Activated CD4-positive, alpha-beta T cell treated with anti-CD3 and anti-CD28 coated beads, Interleukin-10, Interleukin-2, amounts not matched to agents 100 ng/mL and 50 ng/mL, durations not matched to agents 16 hours and 8 hours (primary cell): Measurements from ENCODE around the gene NABP1.

Source experiments
- DNase-seq: peaks from one replicate; pipeline ENCODE4 v3.0.0-alpha.2; 2020

Gene NABP1

DNA sequence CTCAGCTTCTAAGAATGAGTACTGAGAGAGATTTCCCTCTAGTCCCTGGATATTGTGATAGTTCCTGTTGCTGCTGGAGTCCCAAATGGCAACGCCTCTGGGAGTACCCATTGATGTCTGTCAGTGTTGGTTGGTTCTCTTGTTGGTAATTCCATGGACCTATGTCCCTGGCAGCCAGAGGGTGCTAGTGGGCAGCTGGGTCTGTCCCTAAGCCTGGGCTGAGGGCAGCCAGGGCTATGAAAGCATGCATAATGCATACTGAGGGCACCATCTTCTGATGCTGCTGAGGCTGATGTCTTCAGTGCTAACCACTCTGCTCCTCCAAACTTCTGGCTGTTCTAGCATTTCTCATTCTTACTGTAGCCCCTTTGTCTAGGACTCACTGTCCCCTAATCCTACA, 35.9 kb downstream of the NABP1 start:
- no peak for DNase-seq

DNA sequence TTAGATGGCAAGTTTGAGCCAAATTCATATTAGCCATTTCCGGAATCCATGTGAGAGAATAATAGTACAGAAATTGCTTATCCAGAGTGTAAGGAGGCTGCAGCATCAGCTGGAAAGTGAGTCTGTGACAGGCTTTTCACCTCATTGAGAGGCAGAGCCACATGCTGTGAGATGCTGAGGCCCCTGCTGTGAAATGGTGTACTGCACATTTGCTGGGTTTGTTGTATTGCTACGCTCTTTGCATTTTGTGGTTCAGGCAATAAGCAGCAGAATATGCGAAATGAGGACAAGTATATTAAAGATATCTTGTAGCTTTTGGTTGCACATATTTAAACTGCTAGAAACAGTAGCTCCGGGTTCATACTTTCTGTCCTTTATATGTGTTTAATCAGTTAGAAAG, 37.0 kb downstream of the NABP1 start:
- no peak for DNase-seq

DNA sequence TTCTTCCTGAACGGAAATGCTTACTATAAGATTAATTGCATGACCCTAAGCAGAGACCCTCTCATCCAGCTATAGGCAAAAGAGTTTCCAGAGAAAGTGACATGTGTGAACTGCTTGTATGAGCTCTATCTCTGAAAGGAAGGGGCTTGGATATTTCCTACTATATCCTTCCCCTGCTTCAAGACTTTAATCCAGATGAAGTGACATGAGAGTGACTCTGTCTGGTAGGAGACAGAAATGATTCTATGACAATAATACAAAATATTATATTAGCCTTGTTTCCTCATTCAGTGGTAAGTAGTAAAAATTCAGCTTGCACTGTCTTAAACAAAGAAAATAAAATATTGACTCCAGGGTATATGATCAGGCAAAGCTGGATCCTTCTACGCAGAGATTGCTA, 37.5 kb downstream of the NABP1 start:
- no peak for DNase-seq

DNA sequence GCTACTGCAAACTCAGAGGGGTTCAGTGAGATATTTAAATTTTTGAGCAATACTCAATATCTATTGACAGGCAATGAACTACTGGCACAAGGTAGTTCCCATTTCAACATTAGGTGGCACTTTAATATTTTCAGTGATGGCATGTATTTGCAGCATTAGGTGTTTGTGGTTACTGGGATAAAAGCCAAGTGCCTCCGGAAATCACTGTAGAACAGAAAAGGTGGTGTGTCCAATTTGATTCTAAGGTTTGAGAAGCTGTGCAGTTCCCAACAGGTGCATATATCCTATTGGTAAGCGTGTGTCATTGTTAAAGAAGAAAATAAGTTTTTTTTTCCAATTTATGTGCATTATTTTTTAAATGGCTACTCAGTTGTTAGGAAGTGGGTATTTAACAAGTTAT, 41.3 kb downstream of the NABP1 start:
- no peak for DNase-seq

DNA sequence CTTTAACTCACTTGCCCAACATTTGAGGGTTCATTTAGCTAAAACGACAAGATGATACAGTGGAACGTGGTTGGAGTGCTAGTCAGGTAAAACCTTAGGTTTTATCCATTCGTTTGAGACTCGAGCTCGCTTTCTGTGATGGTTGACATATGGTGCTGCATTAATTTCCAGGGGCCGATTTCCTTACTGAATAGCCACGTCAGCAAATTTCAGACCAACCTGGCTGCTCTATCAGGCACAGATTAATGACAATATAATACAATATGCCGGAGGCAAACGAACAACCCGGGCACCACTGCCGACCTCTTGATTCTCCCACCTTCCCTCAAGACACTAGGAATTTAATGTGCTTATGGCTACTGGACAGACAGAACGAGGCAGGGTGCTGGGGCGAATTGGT, 42.0 kb downstream of the NABP1 start:
- DNase-seq, result no peak

DNA sequence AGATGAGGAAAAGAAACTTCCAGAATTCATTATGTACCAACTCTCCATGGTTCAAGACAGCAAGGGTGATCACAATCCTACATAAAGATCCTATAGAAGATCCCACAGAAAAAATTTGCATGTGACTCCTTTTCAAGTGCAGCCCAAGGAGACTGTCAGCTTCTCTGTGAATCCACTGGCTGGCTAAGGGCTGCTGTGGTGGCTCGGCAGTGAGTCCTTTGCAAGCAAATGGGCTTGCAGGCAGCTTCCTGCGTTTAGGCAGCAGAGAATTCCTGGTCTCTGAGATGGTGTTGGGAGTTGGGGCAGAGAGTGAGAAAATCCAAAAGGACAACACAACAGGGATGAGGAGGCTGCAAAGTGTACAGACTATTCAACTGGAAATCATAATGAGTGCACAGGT, 43.4 kb downstream of the NABP1 start:
- DNase-seq, result no peak

DNA sequence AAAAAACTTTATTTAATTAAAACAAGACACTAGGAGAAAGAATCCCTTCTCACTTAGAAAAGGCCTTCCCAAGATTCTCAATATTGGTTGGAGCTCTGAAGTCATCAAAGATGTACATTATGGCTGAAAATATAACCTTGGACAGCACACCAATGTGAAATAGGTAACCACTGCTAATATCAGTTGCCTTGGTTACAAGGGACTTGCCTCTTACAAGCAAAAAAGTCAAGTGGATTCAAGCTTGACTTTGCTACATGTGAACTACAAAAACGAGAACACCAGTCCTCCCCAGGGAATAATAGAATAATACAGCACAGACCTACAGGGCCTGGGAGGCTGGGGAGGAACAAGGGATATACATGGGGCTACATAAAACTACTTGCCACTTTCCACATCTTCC, 46.1 kb downstream of the NABP1 start:
- DNase-seq, result no peak

DNA sequence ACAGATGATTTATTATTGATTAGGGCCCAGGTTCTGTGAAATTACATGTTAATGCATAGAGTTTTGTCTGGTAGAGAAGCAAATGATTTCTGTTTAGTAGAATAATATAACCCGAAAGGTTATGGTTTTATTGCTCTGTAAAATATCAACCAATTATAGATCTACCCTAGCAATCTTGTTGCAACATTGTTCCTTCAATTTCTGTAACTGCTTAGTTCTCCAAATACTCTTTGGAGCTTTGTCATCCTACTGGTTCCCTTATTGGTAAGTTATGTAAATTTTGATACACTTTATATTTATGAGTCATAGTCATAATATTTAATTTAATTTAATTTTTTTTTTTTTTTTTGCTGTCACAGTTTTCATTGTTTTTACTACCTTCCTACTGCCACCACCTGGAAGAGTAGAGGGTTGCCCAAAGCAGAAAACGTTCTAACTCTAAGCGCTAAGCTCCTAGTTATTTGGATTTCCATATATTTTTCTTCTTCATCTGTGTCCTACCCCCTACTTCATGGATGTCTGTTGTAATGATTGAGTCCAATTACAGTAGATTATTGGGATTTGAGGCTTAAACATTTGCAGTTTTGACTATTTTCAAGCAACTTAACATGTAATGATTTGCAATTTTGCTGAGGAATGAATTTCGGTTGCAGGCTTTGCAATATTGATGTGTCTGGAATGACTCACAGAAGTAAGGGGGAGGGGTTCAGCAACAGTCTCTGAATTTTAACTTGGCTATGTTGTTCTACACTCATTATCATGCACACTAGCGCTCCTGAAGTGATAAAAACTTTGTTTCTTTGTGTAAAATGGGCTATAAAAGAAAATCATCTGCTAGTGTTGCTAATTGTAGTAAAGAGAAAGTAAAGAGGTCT, 51.1 kb downstream of the NABP1 start:
- DNase-seq, result peak; percentile 45

DNA sequence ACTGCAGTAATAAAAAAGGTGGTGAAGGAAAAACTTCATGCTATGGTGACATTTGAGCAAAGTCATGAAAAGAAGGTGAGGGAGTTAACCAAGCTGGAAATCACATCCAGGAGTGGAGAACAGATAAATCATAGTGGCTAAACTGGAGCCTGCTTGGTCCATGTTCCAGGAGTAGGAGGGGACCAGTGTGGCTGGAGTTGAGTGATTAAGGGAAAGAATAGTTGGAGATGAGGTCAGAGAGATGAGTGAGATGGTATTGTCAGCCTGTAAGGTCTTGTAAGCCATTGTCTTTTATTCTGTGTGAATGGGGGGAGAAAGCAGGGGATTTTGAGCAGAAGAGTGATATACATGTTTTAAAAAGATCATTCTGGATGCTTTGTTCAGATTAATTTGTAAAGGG, 52.3 kb downstream of the NABP1 start:
- DNase-seq, result no peak
